GM19324 (cell line): ENCODE measurements around the gene RECK.
"Not testable (repeated sequence)": the region's sequence is repeated elsewhere in the genome, so short reads cannot be mapped to it uniquely, and the experiment has no call there.

Source experiments
- ATAC-seq: cut with Tn5 transposase; IDR thresholded peaks from one replicate; pipeline ENCODE4 v1.9.1; 2021; ENCODE audit warnings: mild to moderate bottlenecking, moderate library complexity; ENCODE audit not compliant: unreplicated experiment, low FRiP score

Gene RECK

DNA sequence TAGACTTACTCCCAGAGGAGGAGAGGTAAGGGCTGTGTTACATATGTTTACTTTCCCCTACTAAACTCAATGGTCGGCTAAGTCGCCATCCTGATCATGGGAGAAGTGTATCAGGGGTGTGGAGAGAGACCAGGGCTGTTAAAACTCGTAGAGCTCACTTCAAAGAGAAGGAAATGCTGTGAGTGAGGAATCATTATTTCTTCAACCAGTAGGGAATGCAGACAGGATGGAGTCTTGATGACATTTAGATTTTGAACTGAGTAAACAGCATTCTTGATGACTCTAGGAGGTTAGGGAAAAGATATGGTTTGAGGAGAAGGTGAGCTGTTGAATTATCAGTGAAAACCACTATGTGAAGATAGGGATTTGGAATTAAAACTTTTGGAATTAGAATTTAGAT is 17.3 kb downstream of the RECK start:
- ATAC-seq = no peak

DNA sequence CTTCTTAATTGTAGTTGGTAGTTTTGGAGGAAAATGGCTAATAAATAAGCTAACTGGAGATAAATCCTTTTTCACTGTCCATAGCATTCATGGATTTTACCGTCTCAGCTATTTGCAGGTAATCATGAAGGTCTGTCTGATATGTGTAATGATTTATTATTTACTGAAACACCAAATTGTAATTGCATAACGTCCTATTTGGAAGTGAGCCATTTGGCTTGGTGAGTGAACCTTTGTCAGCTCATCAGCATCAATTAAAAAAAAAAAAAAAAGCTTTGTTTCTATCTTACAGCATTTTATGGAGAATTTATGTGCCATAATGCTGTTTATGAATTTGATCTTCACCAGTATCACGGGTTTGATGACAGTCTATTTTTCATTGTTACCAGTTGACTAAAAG is 20.2 kb downstream of the RECK start:
- no peak for ATAC-seq

- no peak for ATAC-seq
Measured at GRCh38 chr9:36063804-36064447, 27.2 kb downstream of the RECK start.

- no peak for ATAC-seq
Measured at GRCh38 chr9:36064448-36065037, 27.8 kb downstream of the RECK start.

- no peak for ATAC-seq
Measured at GRCh38 chr9:36074055-36074454, 37.3 kb downstream of the RECK start.

DNA sequence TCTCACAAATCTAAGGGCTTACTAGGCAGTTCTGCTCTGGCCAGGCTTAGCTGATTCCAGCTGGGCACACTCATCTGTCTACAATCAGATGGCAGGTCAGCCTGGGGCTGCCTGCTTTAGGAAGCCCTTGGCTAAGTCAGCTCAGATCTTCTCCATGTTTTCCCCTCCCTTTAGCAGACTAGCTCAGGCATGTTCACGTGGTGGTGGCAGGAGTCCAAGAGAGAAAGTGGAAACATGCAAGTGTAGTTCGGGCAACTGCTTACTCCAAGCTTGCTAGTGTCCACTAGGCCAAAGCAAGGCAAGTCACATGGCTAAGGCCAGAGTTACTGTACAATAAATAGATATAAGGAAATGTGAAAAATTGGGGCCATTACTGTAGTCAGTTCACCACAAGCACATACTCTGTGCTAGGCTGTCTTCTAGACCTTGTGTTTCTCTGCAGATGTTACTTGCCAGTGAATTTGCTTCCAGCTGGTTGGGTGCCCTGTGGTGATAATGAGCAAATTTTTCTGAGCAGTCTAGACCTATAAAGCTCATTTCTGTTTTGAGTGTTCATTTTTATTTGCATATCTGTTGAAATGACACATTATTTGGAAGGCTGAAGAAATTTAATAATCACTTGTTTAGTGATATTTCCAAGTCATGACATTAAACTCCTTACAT is 38.3 kb downstream of the RECK start:
- no peak for ATAC-seq

GRCh38 chr9:36078051-36078450 is 41.3 kb downstream of the RECK start:
- ATAC-seq = no peak

GRCh38 chr9:36080519-36080918 is 43.8 kb downstream of the RECK start:
- no peak for ATAC-seq

DNA sequence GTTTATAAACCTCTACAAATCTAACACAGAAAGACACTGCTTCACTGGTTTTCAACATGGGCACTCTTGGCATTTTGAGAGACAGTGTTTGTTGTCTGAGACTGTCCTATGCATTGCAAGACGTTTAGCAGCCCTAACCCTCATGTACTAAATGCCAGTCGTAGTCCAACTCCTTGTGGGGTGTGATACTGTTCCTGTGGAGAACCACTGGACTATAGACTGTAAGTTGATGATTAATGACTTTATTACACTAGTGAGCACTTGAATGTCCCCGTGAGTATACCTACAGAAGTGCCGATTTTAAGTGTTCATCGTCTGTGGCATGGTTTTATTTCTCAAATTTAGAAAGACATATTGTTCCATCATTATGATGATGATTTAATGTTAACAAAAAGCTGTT is 46.2 kb downstream of the RECK start:
- ATAC-seq = no peak

DNA sequence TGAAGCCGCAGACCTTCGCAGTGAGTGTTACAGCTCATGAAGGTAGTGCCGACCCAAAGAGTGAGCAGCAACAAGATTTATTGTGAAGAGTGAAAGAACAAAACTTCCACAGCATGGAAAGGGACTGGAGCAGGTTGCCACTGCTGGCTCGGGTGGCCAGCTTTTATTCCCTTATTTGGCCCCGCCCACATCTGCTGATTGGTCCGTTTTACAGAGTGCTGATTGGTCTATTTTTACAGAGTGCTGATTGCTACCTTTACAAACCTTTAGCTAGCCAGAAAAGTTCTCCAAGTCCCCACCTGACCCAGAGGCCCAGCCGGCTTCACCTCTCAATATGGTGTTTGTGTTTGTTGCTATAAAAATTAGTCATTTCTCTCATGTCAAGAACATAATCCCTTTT is 49.7 kb downstream of the RECK start:
- ATAC-seq = no peak

DNA sequence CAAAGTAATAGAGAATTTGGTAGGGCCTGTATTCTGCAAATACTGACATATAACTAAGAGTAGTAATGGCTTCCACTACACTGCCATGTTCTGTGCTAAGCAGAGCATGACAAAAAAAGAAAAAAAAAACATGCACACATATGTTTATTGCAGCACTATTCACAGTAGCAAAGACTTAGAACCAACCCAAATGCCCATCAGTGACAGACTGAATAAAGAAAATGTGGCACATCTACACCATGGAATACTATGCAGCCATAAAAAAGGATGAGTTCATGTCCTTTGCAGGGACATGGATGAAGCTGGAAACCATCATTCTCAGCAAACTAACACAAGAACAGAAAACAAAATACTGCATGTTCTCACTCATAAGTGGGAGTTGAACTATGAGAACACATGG is 50.3 kb downstream of the RECK start:
- not testable (repeated sequence) for ATAC-seq

- ATAC-seq = no peak
Measured at GRCh38 chr9:36088020-36088419, 51.3 kb downstream of the RECK start.

GRCh38 chr9:36091026-36091953 is 54.6 kb downstream of the RECK start:
- no peak for ATAC-seq

- ATAC-seq = no peak
Measured at GRCh38 chr9:36092014-36092413, 55.3 kb downstream of the RECK start.

DNA sequence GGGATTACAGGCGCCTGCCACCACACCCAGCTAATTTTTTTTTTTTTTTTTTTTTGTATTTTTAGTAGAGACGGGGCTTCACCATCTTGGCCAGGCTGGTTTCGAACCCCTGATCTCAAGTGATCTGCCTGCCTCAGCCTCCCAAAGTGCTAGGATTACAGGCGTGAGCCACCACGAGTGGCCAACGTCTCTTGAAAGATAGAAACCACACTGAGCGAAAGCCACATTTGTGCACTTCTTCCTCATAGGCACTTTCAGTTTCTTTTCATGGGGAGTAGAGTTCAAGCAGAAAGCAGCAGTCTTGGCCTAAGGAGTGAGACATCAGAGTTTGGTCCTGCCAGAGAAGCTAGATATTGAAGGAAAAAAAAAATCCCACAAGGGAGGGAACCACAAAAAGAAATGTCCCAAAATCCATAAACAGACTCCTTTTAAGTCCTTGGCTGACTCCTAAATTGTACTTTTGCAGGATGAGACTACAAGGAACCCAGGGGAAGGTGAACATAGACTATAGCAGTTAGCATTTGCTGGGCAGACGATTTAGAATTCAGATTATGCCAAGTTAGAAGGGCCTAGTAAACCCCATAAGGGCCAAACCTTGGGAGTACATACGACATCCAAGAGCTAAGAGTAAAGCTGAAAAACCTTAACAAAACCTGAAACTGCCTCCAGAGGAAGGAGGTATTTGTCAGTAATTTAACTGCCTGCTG is 55.9 kb downstream of the RECK start:
- ATAC-seq = no peak

- ATAC-seq = no peak
Measured at GRCh38 chr9:36093384-36093783, 56.7 kb downstream of the RECK start.

DNA sequence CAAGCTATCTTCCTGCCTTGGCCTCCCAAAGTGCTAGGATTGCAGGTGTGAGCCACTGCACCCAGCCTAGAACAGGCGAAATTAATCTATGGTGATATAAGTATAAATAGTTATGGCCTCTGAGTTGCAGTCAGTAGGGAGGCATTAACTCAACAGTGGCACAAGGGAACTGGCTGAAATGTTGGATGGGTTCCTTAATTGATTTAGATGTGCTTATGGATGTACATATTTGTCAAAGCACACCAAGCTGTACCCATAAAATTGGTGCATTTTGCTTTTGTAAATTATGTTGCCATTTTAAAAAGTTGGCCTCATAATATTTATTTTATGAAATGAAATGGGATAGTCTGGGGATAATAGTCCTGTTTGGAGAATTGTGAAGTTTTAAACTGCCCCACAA is 63.0 kb downstream of the RECK start:
- no peak for ATAC-seq

GRCh38 chr9:36100532-36100931 is 63.8 kb downstream of the RECK start:
- ATAC-seq = no peak

GRCh38 chr9:36101916-36102741 is 65.4 kb downstream of the RECK start:
- ATAC-seq = no peak
